GM21447 (cell line): ENCODE measurements around the gene SH3RF3.

Experiments
- ATAC-seq: cut with Tn5 transposase; IDR thresholded peaks from one replicate; pipeline ENCODE4 v1.9.1; 2021; ENCODE audit not compliant: unreplicated experiment

Gene SH3RF3

GRCh38 chr2:109345653-109346480, 216.9 kb downstream of the SH3RF3 start:
- ATAC-seq: no peak

DNA sequence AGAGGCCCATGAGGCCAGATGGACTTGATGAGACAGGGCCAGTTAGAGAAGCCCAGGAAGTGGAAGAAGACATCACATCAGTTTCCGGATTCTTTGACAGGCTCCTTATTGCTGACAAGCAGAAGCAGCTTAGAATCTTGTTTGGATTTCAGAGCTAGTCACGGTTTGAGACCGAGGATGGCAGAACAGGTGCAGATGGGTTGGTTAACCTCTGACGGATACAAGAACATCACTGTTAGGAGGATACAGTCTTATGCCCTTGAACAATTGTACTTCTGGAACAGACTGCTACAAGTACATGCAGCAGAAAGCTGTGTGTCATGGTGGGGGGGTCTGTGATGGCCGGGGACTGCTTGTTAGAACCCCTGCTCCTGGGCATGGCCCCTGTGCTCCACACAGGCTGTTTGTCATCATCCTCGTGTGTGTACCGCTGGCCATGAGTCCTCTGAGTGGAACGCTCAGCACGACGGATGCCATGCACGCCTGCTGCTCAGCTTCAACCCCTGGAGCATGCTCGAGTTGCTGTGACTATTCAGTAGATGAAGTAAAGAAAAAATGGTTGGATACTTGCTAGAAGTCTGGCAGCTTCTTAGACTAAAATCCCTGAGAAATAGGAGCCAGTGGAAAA, 217.7 kb downstream of the SH3RF3 start:
- no peak for ATAC-seq

DNA sequence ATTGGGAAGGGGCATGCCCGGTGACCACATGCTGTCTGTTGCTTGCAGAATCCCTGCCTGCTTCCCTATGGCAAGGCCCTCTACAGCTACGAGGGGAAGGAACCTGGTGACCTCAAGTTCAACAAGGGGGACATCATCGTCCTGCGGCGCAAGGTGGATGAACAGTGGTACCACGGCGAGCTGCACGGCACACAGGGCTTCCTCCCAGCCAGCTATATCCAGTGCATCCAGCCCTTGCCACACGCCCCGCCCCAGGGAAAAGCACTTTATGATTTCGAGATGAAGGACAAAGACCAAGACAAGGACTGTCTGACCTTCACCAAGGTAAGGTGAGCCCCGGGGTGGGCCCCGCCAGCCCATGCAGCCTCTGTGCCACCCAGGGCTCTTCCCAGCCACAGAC, 218.6 kb downstream of the SH3RF3 start:
- ATAC-seq: no peak

- no peak for ATAC-seq
Observed at GRCh38 chr2:109348190-109348589, 219.2 kb downstream of the SH3RF3 start.

GRCh38 chr2:109348671-109349502, 219.9 kb downstream of the SH3RF3 start:
- peak; percentile 61 for ATAC-seq

DNA sequence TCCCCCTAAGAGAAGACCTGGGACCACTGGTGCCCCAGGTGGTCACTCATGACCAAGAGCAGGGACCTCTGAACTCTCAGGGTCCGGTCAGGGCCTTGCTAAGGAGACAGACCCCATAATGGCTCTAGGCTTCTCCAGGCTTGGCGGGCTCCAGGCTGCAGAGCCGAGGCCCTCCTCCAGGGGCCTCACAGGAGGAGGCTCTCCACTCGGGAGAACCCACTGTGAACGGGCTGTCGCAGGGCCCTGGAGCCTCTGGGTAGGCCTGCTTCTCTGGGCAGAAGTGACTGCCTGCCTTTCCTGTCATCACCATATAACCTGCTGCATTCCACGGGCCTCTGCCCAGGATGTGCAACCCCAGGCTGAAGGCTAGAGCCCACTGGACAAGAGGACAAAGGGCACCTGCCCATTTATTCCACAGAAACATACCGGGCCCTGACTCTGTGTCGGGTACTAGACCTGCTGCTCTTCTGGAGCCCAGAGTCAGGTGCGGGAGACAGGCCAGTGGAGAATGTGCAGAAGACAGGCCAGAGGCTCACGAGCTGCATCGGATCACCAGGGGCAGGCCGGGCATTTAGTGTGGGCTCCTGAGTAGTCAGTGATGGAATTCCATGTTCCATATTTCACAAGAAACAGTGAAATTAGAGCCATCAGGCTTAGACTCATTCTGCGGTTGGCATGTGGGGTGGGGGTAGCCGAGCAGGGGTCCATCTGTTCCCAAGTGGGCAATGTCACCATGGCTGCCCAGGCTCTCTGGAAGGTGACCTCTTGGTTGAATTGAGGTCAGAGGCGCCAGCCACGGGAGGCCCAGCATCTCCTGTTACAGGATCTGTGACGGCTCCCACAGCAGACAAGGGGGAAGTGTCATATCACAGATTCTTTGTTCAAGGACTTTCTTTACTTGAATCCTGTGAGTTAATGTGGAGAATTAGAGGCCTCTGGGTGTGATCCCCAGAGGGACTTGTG, 220.8 kb downstream of the SH3RF3 start:
- ATAC-seq: peak; percentile 7

DNA sequence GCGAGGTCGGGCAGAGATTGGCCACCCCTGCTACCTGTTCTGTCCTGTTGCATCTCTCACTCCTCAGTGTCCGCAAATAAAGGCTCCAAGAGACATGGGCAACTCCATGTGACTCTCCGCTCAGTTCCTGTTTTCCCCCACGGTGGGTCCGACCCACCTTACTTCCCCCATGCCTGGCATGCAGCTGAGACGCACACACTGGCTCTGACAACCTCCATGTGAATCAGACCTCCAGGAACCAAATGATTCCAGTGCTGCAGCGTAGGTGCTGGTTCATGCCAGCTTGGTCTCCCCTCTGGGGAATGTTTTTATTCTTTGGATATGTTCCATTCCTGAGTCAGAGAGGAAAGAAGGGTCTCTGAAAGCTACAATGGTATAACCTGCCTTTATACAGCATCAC, 221.5 kb downstream of the SH3RF3 start:
- ATAC-seq: no peak

GRCh38 chr2:109351164-109351756, 222.3 kb downstream of the SH3RF3 start:
- ATAC-seq: no peak

- no peak for ATAC-seq
Observed at GRCh38 chr2:109352056-109352897, 223.3 kb downstream of the SH3RF3 start.

- no peak for ATAC-seq
Observed at GRCh38 chr2:109352898-109353689, 224.1 kb downstream of the SH3RF3 start.

DNA sequence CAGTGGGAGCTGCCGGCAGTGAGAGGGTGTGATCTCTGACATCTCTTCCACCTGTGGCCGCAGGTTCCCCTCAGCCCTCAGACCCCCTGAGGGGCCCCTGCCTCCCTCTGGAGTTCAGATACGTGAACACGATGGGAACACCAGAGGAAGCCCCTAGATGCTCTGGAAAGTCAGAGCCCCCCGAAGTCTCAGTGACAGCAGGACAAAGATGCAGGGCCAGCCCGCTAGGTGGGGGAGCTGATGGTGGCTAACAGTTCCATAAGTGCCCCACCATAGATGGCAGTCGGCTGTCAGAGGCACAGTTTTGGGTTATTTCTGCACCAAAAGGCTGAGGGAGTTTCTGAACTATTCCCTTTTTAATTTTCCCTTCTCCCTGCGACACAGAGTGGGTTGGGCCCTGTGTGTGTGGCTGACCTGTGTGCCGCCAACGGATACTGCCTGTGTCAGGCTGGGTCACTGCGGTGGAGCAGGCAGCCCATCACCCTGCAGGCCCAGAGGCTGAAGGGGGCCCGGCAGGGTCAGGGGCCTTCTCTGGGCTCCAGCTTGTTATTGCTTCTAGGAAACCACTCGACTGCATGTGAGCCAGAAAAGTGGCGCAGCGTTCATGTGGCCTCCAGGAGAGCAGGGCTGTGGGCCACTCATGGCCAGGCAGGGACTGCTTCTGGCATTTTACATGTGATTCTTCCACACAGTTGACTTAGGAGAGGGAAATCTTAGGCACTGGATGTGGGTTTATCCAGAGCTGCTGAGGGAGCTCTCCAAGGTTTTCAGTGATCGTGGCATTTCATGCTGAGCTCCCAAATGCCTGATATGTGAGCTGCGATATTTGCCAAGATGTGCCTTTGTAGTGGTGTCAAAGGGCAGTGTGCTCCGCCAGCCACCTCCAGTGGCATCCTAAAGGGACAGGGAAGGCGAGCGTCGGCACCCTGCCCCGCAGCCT, 225.1 kb downstream of the SH3RF3 start:
- no peak for ATAC-seq

- no peak for ATAC-seq
Observed at GRCh38 chr2:109355192-109355843, 226.3 kb downstream of the SH3RF3 start.

DNA sequence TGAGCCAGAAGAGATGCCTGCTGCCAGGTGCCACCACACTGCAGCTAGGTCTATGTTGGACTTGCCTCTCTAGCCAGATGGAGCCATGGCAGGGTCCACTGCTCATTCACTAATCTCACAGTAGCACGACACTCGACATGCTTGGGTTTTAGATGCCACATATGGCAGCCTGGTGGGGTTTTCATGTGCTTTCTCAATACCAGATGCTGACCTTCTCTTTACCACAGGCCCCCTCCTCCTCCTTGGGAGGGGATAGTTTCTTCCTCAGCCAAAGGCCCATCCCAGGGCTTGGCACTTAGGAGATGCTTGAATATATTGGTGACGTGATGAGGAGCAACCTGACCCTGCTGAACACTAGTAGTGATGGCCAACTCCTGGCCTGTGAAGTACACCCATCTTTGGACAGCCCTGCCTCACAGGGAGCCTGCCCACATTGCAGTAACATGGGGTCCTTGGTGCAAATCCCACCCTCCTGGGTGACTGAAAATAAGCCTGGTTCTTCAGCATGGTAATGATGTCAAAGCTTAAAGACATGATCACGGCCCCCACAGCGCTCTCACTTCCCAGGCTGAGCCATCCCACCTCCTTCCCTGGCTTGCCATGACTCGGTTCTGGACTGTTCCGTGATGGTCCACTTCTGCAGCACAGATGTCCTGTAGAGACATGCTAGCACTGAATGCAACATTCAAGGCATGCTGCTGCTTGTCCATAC, 227.5 kb downstream of the SH3RF3 start:
- no peak for ATAC-seq

- no peak for ATAC-seq
Observed at GRCh38 chr2:109364217-109364616, 235.2 kb downstream of the SH3RF3 start.

GRCh38 chr2:109365131-109365530, 236.1 kb downstream of the SH3RF3 start:
- no peak for ATAC-seq

GRCh38 chr2:109367683-109368082, 238.7 kb downstream of the SH3RF3 start:
- no peak for ATAC-seq
